Astrocyte (in vitro differentiated cells and primary cell): ENCODE measurements around the gene SGTA.

Source experiments
- CTCF ChIP-seq: IDR thresholded peaks from 2 replicates; pipeline ENCODE4 v1.5.1; 2011; ENCODE audit warnings: low read depth, mild to moderate bottlenecking, inconsistent platforms, low read length, moderate library complexity; ENCODE audit not compliant: insufficient read depth
- EZH2 ChIP-seq: IDR thresholded peaks from 2 replicates; pipeline ENCODE4 v1.6.1; 2012; ENCODE audit warnings: mild to moderate bottlenecking, low read length, inconsistent platforms; ENCODE audit not compliant: insufficient read depth

- TF ChIP-seq CTCF = no peak
- no peak for TF ChIP-seq EZH2
Observed at GRCh38 chr19:2719920-2720776, 62.9 kb downstream of the SGTA start.
